HG03139 (cell line): Measurements from ENCODE around the gene HCST.

Experiments used
- ATAC-seq: cut with Tn5 transposase; IDR thresholded peaks from one replicate; pipeline ENCODE4 v1.9.1; 2021; ENCODE audit not compliant: unreplicated experiment

Gene HCST

DNA sequence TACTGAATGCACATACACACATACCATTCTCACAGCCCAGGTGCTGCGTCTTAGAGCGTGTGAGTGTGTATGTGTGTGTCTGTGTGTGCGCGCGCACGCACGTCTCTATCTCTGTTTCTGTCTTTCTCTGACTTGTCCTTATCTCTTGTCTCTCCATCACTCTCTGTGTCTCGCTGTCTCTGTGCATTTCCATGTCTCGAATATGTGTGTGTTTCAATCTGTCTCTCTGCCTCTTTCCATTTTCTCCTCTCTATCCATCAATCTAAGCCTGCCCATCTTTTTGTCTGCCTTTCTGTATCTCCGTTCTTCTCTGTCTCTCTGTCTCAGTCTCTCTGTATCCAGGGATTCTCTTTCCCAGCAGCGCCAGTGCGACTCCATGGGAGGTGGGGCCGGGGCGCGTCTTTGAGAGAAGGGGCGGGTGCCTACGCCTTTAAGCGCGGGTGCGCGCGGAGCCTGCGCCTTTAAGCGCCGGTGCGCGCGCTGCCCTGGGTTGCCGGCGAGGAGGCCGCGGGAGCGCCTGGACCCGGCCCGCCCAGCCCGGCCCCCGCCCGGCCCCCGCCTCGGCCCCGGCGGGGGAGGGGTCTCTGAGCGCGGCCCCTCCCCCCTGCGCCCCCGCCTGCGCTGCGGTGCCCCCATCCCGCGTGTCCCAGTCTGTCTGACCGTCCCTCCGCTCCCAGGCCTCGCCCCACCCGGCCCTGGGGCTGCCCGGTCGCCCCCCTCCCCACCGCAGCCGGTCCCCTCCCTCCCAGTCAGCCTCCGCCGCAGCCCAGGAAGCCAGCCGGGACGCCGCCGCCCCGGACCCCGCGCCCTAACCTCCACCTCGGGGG, 33.8 kb downstream of the HCST start, which contains the start of gene LRFN3:
Gene LRFN3, plus strand, starts transcription at position 464 of the 827 bp plus-strand sequence. CDS start 3,052 bp downstream, outside the sequence.
- no peak for ATAC-seq

DNA sequence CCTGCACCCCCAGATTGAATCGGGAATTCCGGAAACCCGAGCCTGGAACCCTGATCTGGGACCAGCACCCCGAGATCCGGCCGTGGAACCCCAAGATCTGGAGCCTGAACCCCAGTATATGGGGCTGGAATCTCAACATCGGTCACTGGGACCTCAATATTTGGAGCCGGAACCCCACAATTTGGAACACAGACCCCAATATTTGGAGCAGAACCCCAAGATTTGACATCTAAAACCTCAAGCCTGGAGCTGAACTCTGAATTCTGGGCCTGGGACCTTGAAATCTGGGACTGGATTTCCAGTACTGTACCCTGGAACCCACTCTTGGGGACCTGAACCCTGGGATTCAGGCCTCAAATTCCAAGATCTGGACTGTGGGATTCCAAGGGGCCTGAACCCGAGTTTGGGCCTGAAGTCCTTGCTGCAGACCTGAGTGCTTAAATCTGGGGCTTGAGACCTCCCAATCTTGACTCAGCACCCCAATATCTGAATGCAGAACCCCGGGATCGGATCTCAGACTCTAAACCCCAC, 34.5 kb downstream of the HCST start:
- ATAC-seq: no peak

DNA sequence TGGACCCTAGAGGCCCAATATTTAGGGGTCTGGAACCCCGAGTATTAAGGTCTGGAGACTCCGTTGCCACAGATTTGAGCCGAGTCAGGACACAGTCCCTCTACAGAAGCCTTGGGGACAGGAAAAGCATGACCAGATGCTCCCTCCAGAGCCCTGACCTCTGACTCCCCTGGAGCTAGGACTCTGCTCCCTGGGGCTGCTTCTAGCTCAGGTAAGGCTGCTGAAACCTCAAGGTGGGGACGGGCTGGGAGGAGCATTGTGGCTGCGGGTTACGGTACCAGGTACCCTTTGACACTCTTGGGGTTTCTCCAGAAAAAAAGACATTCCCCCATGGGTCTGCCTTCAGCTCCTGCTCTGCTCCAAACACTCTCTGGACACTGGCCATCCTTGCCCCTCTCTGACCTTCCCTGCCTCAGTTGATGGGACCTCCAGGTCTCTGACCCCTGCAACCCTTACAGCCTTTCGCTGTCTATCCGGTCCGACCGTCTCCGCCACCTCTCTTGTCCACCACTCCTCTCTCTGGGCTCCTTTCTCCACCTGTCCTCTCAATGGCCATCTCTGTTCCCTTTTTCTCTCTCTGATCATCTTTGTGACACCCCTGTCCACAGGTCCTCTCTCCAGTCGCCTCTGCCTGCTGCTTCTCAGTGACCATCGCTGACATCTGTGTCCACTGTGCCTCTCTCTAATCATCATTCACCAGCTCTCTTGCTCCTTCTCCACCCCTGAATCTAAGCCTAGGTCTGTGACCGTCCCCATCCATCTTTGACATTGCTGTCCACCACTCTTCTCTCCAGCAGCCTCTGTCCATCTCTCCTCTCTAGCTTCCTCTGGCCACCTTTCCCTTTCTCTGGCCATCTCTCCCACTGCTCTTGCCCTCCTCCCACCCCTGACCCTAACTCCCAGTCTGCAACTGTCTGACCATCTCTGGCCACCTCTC, 35.3 kb downstream of the HCST start:
- no peak for ATAC-seq

DNA sequence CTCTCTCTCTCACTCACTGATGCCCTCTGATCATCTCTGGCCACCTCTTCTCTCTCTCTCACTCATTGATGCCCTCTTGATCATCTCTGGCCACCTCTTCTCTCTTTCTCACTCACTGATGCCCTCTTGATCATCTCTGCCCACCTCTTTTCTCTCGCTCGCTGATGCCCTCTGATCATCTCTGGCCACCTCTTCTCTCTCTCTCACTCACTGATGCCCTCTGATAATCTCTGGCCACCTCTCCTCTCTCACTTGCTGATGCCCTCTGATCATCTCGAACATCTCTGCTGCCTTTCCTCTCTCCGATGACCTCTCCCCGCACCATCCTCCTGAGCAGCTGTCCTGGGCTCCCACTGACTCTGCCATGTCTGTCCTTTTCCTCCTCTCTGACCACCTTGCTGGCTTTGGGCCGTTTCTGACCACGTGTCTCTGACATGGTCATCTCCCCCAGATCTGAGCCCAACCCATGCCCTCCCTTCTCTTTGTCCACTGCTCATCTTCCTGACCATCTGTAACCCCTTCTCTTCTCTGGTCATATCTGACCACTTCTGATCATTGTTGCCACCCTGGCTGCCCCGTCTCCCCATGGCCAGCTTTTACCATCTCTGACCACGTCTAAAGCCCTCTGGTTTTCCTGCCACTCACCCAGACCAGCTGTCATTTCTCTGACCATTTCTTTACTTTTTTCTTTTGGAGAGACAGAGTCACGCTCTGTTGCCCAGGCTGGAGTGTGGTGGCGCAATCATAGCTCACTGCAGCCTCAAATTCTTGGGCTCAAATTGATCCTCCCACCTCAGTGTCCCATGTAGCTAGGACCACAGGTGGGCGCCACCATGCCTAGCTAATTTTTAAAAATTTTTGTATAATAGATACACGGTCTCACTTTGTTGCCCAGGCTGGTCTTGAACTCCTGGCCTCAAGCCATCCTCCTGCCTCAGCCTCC, 36.2 kb downstream of the HCST start:
- ATAC-seq: no peak

DNA sequence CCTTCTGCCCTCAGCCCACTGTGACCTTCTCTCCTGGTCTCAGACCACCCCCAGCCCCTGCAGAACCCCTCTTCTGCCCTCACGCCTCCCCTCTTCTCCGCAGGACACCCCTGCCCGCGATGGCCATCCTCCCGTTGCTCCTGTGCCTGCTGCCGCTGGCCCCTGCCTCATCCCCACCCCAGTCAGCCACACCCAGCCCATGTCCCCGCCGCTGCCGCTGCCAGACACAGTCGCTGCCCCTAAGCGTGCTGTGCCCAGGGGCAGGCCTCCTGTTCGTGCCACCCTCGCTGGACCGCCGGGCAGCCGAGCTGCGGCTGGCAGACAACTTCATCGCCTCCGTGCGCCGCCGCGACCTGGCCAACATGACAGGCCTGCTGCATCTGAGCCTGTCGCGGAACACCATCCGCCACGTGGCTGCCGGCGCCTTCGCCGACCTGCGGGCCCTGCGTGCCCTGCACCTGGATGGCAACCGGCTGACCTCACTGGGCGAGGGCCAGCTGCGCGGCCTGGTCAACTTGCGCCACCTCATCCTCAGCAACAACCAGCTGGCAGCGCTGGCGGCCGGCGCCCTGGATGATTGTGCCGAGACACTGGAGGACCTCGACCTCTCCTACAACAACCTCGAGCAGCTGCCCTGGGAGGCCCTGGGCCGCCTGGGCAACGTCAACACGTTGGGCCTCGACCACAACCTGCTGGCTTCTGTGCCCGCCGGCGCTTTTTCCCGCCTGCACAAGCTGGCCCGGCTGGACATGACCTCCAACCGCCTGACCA, 37.2 kb downstream of the HCST start:
- no peak for ATAC-seq

DNA sequence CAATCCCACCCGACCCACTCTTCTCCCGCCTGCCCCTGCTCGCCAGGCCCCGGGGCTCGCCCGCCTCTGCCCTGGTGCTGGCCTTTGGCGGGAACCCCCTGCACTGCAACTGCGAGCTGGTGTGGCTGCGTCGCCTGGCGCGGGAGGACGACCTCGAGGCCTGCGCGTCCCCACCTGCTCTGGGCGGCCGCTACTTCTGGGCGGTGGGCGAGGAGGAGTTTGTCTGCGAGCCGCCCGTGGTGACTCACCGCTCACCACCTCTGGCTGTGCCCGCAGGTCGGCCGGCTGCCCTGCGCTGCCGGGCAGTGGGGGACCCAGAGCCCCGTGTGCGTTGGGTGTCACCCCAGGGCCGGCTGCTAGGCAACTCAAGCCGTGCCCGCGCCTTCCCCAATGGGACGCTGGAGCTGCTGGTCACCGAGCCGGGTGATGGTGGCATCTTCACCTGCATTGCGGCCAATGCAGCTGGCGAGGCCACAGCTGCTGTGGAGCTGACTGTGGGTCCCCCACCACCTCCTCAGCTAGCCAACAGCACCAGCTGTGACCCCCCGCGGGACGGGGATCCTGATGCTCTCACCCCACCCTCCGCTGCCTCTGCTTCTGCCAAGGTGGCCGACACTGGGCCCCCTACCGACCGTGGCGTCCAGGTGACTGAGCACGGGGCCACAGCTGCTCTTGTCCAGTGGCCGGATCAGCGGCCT, 37.9 kb downstream of the HCST start:
- ATAC-seq: no peak

DNA sequence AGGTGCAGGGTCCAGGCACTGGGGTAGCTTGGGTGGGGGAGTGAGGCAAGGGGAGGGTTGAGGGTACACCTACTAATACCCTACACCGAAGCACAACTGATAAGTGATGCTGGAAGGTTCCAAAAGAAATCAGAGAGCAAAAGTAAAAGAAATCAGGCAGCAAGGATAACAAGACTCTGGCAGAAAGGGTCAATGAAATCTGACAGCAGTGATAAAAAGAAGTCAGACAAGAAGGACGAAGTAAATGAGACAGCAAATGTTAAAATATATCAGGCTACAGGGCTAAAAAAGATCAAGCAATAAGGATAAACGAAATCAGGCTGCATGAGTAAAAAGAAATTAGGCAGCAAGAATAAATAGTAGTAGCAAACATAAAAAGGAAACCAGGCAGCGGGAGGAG, 38.5 kb downstream of the HCST start:
- no peak for ATAC-seq

DNA sequence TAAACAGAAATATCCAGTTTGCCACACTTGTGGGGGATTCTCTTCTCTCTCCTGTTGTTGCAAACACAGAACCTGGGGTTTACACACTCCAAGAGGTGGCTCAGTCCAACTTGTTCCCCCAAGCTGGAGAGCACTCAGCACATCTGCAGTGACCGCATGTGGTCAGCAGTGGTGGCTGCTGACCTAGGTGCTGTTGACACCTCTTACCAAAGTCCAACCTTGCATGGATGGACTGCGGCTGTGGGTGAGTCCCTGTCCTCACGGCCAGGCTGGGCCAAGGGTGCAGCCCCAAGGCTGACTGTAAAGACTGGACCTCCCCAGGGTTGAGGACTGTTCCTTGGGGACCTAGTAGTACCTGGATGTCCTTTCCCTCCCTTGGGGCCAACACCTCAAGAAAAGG, 39.9 kb downstream of the HCST start:
- ATAC-seq: no peak

DNA sequence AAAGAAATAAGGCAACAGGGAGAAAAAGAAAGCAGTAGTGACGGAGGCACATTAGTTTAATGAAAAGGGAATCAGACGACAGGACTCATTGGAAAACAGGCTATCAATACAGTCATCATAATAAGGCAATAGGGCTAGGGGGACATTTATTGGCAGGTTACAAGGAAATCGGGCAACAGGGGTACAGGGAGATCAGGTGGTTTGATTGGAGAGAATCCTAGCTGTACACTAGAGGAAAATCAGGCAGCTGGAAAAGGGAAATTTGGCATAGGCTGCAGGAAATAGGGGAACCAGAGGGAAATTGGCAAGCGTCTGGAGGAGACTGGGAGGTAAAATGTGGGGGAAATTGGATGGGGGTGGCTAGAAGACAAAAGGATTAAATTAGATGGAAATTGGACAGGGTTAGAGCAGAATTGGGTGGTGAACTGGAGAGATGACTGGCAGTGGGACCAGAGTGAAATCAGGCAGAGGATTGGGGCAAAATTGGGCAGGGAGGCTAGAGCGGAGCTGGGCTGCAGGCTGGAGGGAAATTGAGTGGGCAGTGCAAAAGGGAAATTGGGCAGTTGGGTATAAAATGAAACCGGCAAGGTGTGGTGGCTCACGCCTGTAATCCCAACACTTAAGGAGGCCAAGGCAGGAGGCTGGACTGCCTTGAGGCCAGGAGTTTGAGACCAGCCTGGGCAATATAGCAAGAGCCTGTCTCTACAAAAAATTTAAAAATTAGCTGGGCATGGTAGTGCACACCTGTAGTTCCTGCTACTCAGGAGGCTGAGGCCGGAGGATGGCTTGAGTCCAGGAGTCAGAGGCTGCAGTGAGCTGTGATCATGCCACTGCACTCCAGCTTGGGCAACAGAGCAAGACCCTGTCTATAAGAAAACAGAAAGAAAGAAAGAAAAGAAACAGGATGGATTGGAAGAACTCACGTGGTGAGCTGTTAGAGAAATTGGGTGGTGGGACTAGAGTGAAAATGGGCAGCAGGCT, 41.3 kb downstream of the HCST start:
- ATAC-seq: no peak

DNA sequence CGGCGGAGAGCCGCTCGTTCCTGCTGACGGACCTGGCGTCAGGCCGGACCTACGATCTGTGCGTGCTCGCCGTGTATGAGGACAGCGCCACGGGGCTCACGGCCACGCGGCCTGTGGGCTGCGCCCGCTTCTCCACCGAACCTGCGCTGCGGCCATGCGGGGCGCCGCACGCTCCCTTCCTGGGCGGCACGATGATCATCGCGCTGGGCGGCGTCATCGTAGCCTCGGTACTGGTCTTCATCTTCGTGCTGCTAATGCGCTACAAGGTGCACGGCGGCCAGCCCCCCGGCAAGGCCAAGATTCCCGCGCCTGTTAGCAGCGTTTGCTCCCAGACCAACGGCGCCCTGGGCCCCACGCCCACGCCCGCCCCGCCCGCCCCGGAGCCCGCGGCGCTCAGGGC, 42.2 kb downstream of the HCST start:
- ATAC-seq: no peak

DNA sequence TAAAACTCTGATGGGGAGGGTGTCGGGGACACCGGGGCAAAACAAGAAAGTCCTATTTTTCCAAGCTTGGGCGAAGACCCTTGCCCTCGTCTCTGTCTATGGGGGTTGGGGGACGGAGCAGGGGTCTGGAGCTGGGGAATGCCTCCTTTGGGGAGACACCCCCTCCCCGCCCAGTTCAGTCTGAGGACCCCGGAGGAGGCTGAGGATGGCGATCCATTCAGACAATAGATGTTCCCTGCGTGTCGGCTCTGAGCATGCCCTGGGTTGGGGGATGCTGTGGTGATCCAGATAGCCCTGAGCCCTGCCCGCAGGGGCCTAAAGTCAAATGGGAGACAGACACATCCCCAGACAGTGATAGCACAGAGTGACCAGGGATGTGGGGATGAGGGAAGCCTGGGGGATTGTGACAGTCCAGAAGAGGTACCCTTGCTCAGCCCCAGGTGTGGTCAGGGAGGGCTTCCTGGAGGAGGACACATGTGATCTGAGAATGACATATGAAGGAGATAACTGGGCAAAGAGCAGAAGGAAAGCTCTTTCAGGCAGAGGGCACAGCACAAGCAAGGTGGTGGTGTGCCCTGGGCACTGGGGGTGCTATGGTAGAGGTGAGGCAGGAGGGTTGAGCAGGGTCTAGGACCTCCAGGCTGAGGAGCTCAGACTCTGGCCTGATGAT, 42.9 kb downstream of the HCST start:
- no peak for ATAC-seq

DNA sequence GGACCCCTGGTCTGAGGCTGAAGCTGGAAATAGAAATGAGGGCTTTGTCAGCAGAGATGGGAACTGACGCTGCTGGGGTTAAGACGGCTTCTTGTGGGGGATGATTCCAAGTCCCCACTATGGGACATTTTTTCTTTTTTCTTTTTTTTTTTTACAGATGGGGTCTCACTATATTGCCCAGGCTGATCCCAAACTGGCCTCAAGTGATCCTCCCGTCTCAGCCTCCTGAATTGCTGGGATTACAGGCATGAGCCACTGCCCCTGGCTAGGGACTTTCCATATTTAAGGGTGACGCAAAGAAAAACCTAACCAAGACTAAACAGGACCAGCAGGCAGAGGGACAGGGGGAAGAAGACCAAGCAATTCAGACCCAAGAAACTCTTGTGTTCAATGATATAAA, 43.9 kb downstream of the HCST start:
- no peak for ATAC-seq

DNA sequence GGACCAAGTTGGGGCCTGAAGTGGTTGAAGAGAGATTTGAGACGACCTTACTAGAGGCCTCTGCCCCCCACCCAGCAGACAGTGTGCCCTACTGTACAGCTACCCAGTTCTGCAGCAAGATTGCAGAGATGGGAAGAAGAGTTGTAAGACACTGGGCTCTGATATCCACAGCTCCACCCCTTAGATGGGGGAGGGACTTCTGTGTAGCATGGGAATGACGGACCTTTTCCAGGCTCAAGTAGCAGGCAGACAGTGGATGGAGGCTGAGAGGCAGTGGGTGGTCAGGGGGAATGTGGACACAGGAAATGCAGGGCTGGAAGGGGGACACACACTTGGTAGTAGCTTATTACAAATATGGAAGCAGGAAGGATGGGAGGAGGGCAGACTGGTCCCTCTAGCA, 46.8 kb downstream of the HCST start:
- ATAC-seq: no peak
